K562 treated with DMSO at 1 percent for 4 hours (cell line): ENCODE results near the gene CDH7. TPM values are rescaled to one million over a fixed set of nuclear protein-coding genes. Genes with fewer than 3 reads are reported as not detected.

Experiments
- total RNA-seq: library from RNA; unstranded; fragments of 300-600 nt; gene quantifications from 2 replicates; pipeline ENCODE4 v1.2.3, GENCODE V29; 2022; ENCODE audit not compliant: insufficient read depth

CDH7 gene, protein sequence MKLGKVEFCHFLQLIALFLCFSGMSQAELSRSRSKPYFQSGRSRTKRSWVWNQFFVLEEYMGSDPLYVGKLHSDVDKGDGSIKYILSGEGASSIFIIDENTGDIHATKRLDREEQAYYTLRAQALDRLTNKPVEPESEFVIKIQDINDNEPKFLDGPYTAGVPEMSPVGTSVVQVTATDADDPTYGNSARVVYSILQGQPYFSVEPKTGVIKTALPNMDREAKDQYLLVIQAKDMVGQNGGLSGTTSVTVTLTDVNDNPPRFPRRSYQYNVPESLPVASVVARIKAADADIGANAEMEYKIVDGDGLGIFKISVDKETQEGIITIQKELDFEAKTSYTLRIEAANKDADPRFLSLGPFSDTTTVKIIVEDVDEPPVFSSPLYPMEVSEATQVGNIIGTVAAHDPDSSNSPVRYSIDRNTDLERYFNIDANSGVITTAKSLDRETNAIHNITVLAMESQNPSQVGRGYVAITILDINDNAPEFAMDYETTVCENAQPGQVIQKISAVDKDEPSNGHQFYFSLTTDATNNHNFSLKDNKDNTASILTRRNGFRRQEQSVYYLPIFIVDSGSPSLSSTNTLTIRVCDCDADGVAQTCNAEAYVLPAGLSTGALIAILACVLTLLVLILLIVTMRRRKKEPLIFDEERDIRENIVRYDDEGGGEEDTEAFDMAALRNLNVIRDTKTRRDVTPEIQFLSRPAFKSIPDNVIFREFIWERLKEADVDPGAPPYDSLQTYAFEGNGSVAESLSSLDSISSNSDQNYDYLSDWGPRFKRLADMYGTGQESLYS
- 0.22 TPM in 1 of 2 replicates, not detected in the other for total RNA-seq

DNA sequence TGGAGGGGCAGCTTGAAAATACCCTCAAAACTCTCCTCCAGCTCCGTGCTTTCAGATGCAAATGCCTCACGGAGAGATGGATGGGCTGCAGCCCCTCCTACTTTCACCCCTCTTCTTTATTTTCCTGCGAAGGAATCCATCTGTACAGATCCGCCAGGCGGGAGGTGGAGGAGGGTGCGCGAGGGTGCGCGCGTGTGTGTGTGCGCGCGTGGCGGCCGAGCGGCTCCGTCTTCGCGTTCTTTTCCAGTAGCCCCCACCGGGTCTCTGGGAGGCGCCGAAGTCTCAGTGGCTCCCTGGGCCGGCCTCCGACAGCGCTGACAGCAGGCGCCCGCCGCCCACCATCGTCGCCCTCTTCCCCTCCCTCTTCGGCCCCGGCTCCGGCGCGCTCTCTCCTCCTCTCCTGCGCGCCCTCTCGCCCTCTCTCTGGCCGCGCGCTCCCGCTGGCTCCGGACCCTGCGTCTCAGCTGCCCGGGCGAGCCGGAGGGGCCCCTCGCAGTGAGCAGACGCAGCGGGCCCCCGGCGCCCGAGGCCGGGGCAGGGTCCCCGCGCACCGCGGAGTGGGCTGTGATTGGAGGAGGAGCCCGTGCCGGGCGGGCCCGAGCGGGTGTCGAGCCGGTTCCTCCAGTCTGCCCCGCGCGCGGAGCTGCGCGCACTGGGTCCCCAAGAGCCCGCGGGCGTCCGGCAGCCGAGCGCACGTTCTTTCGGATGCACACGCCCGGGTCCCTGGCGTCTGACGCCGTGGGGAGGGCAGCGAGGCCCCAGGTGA lies at the start of gene CDH7:
Gene CDH7 (plus strand): TSS at position 624 of the 766 bp plus-strand sequence. CDS start 11,831 bp downstream, outside the sequence.

